ENCODE data around the gene JADE2. TPM values are rescaled to one million over a fixed set of nuclear protein-coding genes. Genes with fewer than 3 reads are reported as not detected.

JADE2 gene
- total RNA-seq, 1 experiment from 2014 or later: 39.9 TPM

DNA sequence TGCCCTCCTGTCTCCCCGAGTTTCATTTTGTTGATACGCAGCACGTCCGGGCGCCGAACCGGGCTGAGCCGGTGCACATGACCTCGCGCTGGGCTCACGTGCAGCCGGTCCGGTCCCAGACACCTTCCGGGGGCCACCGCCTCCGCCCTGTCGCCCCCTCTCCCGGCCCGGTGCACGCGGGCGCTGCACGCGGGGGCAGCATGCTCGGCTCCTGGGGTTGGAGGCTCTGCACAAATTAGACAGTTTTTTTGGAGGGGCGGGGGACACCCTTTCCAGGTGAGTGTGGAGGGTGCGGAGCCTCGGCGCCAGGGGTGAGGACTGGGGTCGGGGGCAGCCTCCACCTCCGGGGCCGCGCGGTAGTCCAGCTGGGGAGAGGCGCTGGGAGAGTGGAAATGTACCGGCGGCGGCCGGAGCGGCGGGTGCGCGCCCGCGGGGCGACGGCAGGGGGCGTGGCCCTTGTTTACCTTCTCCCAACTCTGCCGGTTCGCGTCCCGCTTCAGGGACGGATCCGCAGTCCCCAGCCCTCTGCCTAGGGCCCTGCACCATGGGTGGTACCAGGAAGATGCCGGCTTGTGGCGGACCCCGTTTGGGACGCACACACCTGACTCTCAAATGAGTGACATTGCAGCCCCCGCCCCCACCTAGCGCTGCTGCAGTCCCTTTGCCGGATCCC, 1.1 kb downstream of the JADE2 start:
- POLR2A ChIA-PET: interaction anchor here (2.7 to 6.8 kb wide), 2 partner anchors 16 to 61 kb away, joined by 8 to 55 read pairs; no protein-coding TSS in a partner anchor

More for the DNA sequence above, 1.1 kb downstream of the JADE2 start:
- RAD21 ChIA-PET (ENCODE audit: low non-redundant PET in 1 of 2, low total read pairs in 2 of 2, uncharacterized antibody in 2 of 2, unreplicated experiment in 2 of 2): interaction anchor here in 1 of 2 experiments (0.8 to 1.2 kb wide), 3 partner anchors 21 to 116 kb away, joined by 4 to 9 read pairs (median 5); no protein-coding TSS in a partner anchor
- DNase-seq (ENCODE audit: low read depth, low spot score) (peak; percentile 84), ATAC-seq (peak; percentile 52)
- intact Hi-C loops (cut with micrococcal nuclease): loop anchor here (1.0 to 5.0 kb wide), 2 partner anchors 51 to 115 kb away; partner anchors contain the start of gene CDKN2AIPNL
- BruUV-seq (replicated peaks): no TSS peak
- H3K27me3 ChIP-seq (ENCODE audit: insufficient read depth, low read length): no peaks in the 10 kb centered on the region
- no peaks in the 10 kb centered on the region for H4K20me1 ChIP-seq (ENCODE audit: insufficient read depth)
- H3K36me3 ChIP-seq (ENCODE audit: control insufficient read depth in 1 of 2, insufficient read depth in 2 of 2, low read length in 2 of 2): no peaks in the 10 kb centered on the region
- peaks cover 29% of the 10 kb centered on the region for H3K79me2 ChIP-seq (ENCODE audit: insufficient read depth, low read length)
- H3K9me3 ChIP-seq (ENCODE audit: control insufficient read depth in 1 of 2, insufficient read depth in 1 of 2, low read depth in 1 of 2, low read length in 2 of 2): no peaks in the 10 kb centered on the region
- H3K4me3 ChIP-seq (replicated peaks in 1 of 2; ENCODE audit: low read depth in 1 of 2, low read length in 2 of 2): peak overlapping the region; percentile 83 to 90
- peaks cover 24 to 39% of the 10 kb centered on the region in 2 experiments for H3K4me1 ChIP-seq (ENCODE audit: control insufficient read depth in 1 of 2, insufficient read depth in 2 of 2, low read length in 2 of 2)
- CTCF ChIA-PET: interaction anchor here (0.8 to 2.8 kb wide), 10 partner anchors 15 to 200 kb away, joined by 3 to 12 read pairs (median 4); partner anchors contain the start of gene CDKN2AIPNL
- no peaks in the 10 kb centered on the region for H3K9me2 ChIP-seq (ENCODE audit: insufficient read depth)
- TF ChIP-seq, protein P1, sequence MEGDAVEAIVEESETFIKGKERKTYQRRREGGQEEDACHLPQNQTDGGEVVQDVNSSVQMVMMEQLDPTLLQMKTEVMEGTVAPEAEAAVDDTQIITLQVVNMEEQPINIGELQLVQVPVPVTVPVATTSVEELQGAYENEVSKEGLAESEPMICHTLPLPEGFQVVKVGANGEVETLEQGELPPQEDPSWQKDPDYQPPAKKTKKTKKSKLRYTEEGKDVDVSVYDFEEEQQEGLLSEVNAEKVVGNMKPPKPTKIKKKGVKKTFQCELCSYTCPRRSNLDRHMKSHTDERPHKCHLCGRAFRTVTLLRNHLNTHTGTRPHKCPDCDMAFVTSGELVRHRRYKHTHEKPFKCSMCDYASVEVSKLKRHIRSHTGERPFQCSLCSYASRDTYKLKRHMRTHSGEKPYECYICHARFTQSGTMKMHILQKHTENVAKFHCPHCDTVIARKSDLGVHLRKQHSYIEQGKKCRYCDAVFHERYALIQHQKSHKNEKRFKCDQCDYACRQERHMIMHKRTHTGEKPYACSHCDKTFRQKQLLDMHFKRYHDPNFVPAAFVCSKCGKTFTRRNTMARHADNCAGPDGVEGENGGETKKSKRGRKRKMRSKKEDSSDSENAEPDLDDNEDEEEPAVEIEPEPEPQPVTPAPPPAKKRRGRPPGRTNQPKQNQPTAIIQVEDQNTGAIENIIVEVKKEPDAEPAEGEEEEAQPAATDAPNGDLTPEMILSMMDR (IDR thresholded peaks at IDR 0.05 in 2 of 3, conservative IDR thresholded peaks at IDR 0.05 in 1 of 3; ENCODE audit: borderline replicate concordance in 1 of 3, insufficient read depth in 1 of 3, low read depth in 2 of 3, low read length in 2 of 3): peak in 2 of 3 experiments; percentile 11 to 39; a peak in 1 of 6 replicates
- no peak for TF ChIP-seq ZFX (IDR thresholded peaks at IDR 0.05)
- TF ChIP-seq POLR2AphosphoS5 (IDR thresholded peaks at IDR 0.05; ENCODE audit: low read depth, low read length): peak; percentile 71
- peak overlapping the region; percentile 94 for H3K9ac ChIP-seq (ENCODE audit: low read length)
- no peak overlapping the region for H2AFZ ChIP-seq (ENCODE audit: low read depth, low read length, poor library complexity, severe bottlenecking)
- H3K4me2 ChIP-seq (ENCODE audit: low read length): peak overlapping the region; percentile 99
- peak overlapping the region; percentile 100 for H3K27ac ChIP-seq (ENCODE audit: low read depth, low read length)
